ENCODE results near the gene DET1.
"Not testable (repeated sequence)": the region's sequence is repeated elsewhere in the genome, so short reads cannot be mapped to it uniquely, and the experiment has no call there.

DET1 gene

GRCh38 chr15:88525418-88525817 lies 21.1 kb downstream of the DET1 start:
- H3K4me3 ChIP-seq (ENCODE audit: low read depth, low read length), result no peak overlapping the region
- no peak for DNase-seq (ENCODE audit: low read depth)
- TF ChIP-seq MYC (IDR thresholded peaks at IDR 0.05; ENCODE audit: low read depth, low read length) (no peak), CTCF (IDR thresholded peaks at IDR 0.05; ENCODE audit: low read depth, low read length) (no peak), MAX (IDR thresholded peaks at IDR 0.05; ENCODE audit: low read depth, low read length) (no peak), POLR2A (IDR thresholded peaks at IDR 0.05; ENCODE audit: extremely low read depth, insufficient read length) (no peak)

GRCh38 chr15:88524094-88524493 lies 22.4 kb downstream of the DET1 start:
- H3K4me3 ChIP-seq (ENCODE audit: low read depth, low read length); DNase-seq (ENCODE audit: low read depth): not testable (repeated sequence)

- no peak for TF ChIP-seq MYC (IDR thresholded peaks at IDR 0.05; ENCODE audit: low read depth, low read length)
- no peak for TF ChIP-seq CTCF (IDR thresholded peaks at IDR 0.05; ENCODE audit: low read depth, low read length)
- TF ChIP-seq MAX (IDR thresholded peaks at IDR 0.05; ENCODE audit: low read depth, low read length), result no peak
- no peak for TF ChIP-seq POLR2A (IDR thresholded peaks at IDR 0.05; ENCODE audit: extremely low read depth, insufficient read length)
- H3K4me3 ChIP-seq (ENCODE audit: low read depth, low read length), result no peak overlapping the region
- DNase-seq (ENCODE audit: low read depth), result no peak
Measured at GRCh38 chr15:88518903-88519302, 27.6 kb downstream of the DET1 start.

- TF ChIP-seq MAX (IDR thresholded peaks at IDR 0.05; ENCODE audit: low read depth, low read length), result no peak
- no peak for TF ChIP-seq POLR2A (IDR thresholded peaks at IDR 0.05; ENCODE audit: extremely low read depth, insufficient read length)
- no peak for TF ChIP-seq CTCF (IDR thresholded peaks at IDR 0.05; ENCODE audit: low read depth, low read length)
- TF ChIP-seq MYC (IDR thresholded peaks at IDR 0.05; ENCODE audit: low read depth, low read length), result no peak
- no peak for DNase-seq (ENCODE audit: low read depth)
- no peak overlapping the region for H3K4me3 ChIP-seq (ENCODE audit: low read depth, low read length)
Measured at GRCh38 chr15:88513195-88513594, 33.3 kb downstream of the DET1 start.

GRCh38 chr15:88512601-88513000 lies 33.9 kb downstream of the DET1 start:
- no peak for DNase-seq (ENCODE audit: low read depth)
- H3K4me3 ChIP-seq (ENCODE audit: low read depth, low read length), result no peak overlapping the region
- TF ChIP-seq MYC (IDR thresholded peaks at IDR 0.05; ENCODE audit: low read depth, low read length), result no peak

- DNase-seq (ENCODE audit: low read depth), result no peak
- TF ChIP-seq CTCF (IDR thresholded peaks at IDR 0.05; ENCODE audit: low read depth, low read length) (no peak), MYC (IDR thresholded peaks at IDR 0.05; ENCODE audit: low read depth, low read length) (no peak), POLR2A (IDR thresholded peaks at IDR 0.05; ENCODE audit: extremely low read depth, insufficient read length) (no peak), MAX (IDR thresholded peaks at IDR 0.05; ENCODE audit: low read depth, low read length) (no peak)
Measured at GRCh38 chr15:88512078-88512477, 34.4 kb downstream of the DET1 start.

GRCh38 chr15:88511161-88511560 lies 35.3 kb downstream of the DET1 start:
- H3K4me3 ChIP-seq (ENCODE audit: low read depth, low read length), result no peak overlapping the region
- DNase-seq (ENCODE audit: low read depth), result no peak
- TF ChIP-seq MYC (IDR thresholded peaks at IDR 0.05; ENCODE audit: low read depth, low read length), result no peak
- no peak for TF ChIP-seq POLR2A (IDR thresholded peaks at IDR 0.05; ENCODE audit: extremely low read depth, insufficient read length)
- no peak for TF ChIP-seq MAX (IDR thresholded peaks at IDR 0.05; ENCODE audit: low read depth, low read length)
- no peak for TF ChIP-seq CTCF (IDR thresholded peaks at IDR 0.05; ENCODE audit: low read depth, low read length)

More at GRCh38 chr15:88512078-88512477, 34.4 kb downstream of the DET1 start:
- no peak overlapping the region for H3K4me3 ChIP-seq (ENCODE audit: low read depth, low read length)

Data from NB4 (cell line).